Inflammatory macrophage treated with lipopolysaccharide for 4 hours (primary cell): Measurements from ENCODE around the gene CDK6.

Experiments
- DNase-seq: peaks from one replicate; pipeline ENCODE4 v3.0.0-alpha.2; 2020

The CDK6 gene

GRCh38 chr7:92730808-92731207 lies 105.6 kb downstream of the CDK6 start:
- no peak for DNase-seq

- no peak for DNase-seq
Measured at GRCh38 chr7:92729751-92730150, 106.6 kb downstream of the CDK6 start.

GRCh38 chr7:92729172-92729571 lies 107.2 kb downstream of the CDK6 start:
- no peak for DNase-seq

- no peak for DNase-seq
Measured at GRCh38 chr7:92727755-92728154, 108.6 kb downstream of the CDK6 start.

- no peak for DNase-seq
Measured at GRCh38 chr7:92725161-92725925, 111.0 kb downstream of the CDK6 start.

- peak; percentile 81 for DNase-seq
Measured at GRCh38 chr7:92723943-92724342, 112.4 kb downstream of the CDK6 start.

- DNase-seq: no peak
Measured at GRCh38 chr7:92723205-92723604, 113.2 kb downstream of the CDK6 start.

GRCh38 chr7:92722541-92722940 lies 113.8 kb downstream of the CDK6 start:
- peak; percentile 21 for DNase-seq

- DNase-seq: no peak
Measured at GRCh38 chr7:92720604-92721350, 115.6 kb downstream of the CDK6 start.

GRCh38 chr7:92717993-92718716 lies 118.2 kb downstream of the CDK6 start:
- DNase-seq: peak; percentile 87

GRCh38 chr7:92717623-92717992 lies 118.8 kb downstream of the CDK6 start:
- DNase-seq: no peak

- DNase-seq: no peak
Measured at GRCh38 chr7:92716825-92717580, 119.4 kb downstream of the CDK6 start.

GRCh38 chr7:92715963-92716362 lies 120.4 kb downstream of the CDK6 start:
- DNase-seq: no peak

GRCh38 chr7:92714767-92715166 lies 121.6 kb downstream of the CDK6 start:
- no peak for DNase-seq

- DNase-seq: no peak
Measured at GRCh38 chr7:92714280-92714679, 122.1 kb downstream of the CDK6 start.

GRCh38 chr7:92709912-92710311 lies 126.5 kb downstream of the CDK6 start:
- DNase-seq: no peak

GRCh38 chr7:92709150-92709549 lies 127.2 kb downstream of the CDK6 start:
- DNase-seq: no peak

GRCh38 chr7:92708111-92709042 lies 128.0 kb downstream of the CDK6 start:
- no peak for DNase-seq

- no peak for DNase-seq
Measured at GRCh38 chr7:92707435-92707834, 128.9 kb downstream of the CDK6 start.

GRCh38 chr7:92706563-92706962 lies 129.8 kb downstream of the CDK6 start:
- no peak for DNase-seq

- no peak for DNase-seq
Measured at GRCh38 chr7:92705831-92706230, 130.5 kb downstream of the CDK6 start.

- no peak for DNase-seq
Measured at GRCh38 chr7:92704858-92705257, 131.5 kb downstream of the CDK6 start.
